Stimulated activated CD8-positive, alpha-beta memory T cell treated with anti-CD3 and anti-CD28 coated beads, Interleukin-12 subunit alpha, Interleukin-12 subunit beta, amount 100 ng/mL, for 1 hour (primary cell): ENCODE data around the gene TRABD2A.
A peak's percentile ranks its signal among the peaks of the same experiment; 100 is the strongest.

ENCODE experiments used
- DNase-seq: peaks from one replicate; pipeline ENCODE4 v3.0.0-alpha.2; 2020; ENCODE audit warnings: low read depth

The TRABD2A gene

GRCh38 chr2:84849271-84849952 lies 31.5 kb downstream of the TRABD2A start:
- peak; percentile 33 for DNase-seq

DNA sequence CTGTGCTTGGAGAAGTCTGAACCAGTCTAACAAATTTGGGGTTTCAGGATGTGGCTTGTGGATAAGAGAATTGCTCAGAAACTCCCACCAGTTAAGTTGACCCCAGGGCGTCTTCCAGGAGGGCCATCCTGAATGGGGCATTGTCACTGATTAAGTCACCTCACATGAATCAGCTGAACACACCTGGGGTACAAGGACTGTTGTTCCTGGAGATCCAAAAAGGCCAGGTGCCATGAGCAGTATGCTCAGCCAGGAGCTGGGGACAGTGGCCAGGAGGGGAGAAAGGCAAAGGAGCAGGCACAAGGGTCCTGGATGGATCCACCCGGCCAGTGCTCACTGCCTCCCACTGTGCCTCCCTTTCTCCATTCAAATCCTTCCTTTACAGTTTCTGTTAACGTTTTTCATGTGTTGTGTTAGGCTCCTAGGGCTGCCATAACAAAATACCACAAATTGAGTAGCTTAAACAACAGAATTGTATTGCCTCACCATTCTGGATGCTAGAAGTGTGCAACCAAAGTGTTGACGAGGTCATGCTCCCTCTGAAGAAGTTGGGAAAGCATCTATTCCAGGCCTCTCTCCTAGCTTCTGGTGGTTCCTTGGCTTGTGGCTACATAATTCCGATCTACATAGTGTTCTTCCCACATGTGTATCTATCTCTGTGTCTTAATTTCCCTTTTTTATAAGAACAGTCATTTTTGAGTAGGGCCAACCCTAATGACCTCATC lies 33.4 kb downstream of the TRABD2A start:
- no peak for DNase-seq

DNA sequence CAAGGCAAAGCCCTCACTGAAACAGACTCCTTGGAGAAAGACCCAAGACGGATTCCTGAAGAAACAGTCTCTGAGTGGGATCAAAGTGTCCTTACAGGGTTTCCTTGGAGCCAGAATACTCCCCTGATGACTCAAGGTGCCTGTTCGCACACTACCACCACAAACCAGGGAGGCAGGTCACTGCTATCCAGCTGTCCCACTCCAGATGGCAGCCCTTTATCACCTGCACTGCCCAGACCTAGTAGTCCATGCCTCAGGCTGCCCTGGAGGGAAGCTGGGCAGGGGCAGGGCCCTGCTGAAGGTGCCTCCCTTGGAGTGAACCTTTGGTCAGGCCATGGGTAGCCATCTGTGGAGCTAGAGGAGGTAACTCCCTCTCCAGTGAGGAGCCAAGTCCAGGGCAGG lies 34.1 kb downstream of the TRABD2A start:
- no peak for DNase-seq

DNA sequence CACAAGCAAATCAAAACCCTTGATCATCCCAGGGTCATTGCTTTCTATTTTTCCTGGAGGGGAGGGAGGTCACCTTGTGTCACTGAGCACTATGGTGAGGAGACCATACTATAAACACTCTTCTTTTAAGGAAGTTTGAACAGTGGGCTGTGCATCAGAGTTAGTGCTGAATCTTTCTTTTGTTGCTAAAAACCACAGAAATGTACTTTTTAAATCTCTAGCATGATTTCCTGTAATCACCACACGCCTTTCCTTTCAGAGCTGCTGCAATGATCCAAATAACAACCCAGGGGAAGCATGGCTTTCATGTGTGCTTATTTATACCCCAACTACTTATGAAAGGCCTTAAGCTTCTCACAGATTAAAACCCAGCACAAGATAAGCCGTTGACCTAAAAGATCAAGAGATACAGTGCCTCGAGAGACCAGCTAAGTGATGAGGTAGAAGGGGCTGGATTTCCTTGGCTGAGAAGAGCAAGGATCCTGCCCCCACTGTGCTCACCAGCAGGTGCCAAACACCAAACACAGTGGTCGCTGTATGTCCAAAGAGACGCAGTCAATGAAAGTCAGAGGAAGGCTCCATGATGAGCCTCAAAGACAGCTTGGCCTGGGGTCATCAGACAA lies 34.7 kb downstream of the TRABD2A start:
- no peak for DNase-seq

- DNase-seq: no peak
These were observed 36.7 kb downstream of the TRABD2A start for GRCh38 chr2:84844141-84844540.

DNA sequence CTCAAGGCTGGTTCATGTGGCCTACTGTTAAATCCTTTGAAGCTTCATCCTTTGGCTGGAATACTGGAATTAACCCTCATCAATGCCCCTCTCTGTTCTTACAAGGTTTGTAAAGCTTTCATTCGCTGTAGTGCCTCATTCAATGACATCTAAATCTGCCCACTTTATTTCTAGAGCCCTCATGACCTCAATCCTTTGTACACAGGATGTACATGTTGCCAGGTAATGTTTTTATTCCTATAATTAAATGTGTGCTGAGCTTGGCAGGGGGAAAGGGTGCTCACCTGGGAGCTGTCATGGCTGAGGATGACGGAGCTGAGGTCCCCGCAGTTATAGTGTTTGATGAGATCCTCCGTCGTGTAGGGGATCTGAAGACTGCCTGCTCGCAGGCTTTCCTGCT lies 39.3 kb downstream of the TRABD2A start:
- DNase-seq: no peak

- no peak for DNase-seq
These were observed 40.6 kb downstream of the TRABD2A start for GRCh38 chr2:84840306-84840705.

GRCh38 chr2:84839851-84840250 lies 41.0 kb downstream of the TRABD2A start:
- DNase-seq: no peak

GRCh38 chr2:84838434-84839145 lies 42.3 kb downstream of the TRABD2A start:
- no peak for DNase-seq

- DNase-seq: no peak
These were observed 44.7 kb downstream of the TRABD2A start for GRCh38 chr2:84836215-84836614.

DNA sequence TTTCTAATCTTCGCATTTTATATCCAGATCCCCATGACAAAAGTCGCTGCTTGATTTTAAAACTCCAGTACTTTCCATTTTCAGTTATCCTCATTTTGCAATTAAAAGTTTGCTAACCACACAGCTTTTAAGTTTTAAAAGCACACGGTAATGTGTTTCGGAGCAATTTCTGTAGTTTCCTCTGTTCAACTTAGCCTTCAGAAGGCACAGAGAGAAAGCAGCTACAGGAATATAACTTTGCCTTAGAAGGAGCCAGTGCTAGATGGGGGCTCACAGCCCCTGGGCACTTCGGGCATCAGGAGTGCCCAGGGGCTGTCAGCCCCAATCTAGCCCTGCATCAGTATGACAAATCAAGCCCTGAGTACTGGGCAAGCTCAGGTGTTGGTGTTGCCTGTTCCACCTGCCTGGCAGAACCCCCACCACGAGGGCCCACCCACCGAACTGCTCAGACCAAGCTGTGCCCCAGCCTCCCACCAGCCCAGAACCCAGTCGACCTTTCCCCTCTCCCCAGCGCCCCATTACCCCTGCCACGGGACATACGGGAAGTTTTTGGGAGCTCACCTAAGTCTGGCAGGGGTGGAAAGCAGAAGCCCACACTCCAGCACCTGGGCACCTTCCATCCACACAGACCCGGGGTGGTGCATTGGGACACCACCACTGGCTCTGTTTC lies 47.3 kb downstream of the TRABD2A start:
- DNase-seq: no peak

GRCh38 chr2:84832772-84833461 lies 48.0 kb downstream of the TRABD2A start:
- DNase-seq: no peak

GRCh38 chr2:84830758-84831500 lies 50.0 kb downstream of the TRABD2A start:
- no peak for DNase-seq

GRCh38 chr2:84830095-84830494 lies 50.8 kb downstream of the TRABD2A start:
- no peak for DNase-seq

DNA sequence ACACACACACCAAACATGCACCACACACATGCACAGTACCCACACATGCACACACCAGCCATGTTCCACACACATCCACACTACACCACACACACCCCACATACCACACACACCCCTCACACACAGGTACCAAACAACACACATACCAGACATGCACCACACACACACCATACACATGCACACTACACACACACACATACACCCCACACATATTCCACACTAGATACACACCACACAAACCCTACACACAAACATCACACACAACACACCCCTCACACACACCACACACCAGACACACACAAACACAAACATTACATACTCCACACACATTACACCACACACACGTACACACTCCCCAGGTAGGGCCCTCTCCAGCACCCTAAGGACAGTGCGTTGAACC lies 51.2 kb downstream of the TRABD2A start:
- DNase-seq: no peak

- DNase-seq: no peak
These were observed 52.8 kb downstream of the TRABD2A start for GRCh38 chr2:84827978-84828575.

DNA sequence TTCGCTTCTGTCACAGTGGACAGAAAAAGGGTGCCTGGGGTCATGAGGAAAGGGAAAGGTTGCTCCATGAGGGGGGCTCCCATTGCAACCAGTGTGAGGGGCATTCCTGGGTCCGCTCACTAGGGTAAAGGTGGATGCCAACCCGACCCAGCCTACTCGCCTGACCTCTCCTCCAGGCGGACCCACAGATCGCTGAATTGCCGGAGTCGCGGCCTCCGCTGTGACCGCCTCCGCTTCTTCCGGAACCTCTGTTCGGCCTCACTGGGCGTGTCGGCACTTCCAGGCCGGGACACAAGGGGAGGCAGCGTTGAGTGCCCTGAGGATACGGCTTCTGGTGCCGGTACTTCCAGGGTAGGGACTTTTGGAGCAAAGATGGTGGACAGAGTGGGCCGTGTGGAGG lies 57.1 kb downstream of the TRABD2A start:
- DNase-seq: no peak

GRCh38 chr2:84823229-84823628 lies 57.7 kb downstream of the TRABD2A start:
- DNase-seq: no peak

DNA sequence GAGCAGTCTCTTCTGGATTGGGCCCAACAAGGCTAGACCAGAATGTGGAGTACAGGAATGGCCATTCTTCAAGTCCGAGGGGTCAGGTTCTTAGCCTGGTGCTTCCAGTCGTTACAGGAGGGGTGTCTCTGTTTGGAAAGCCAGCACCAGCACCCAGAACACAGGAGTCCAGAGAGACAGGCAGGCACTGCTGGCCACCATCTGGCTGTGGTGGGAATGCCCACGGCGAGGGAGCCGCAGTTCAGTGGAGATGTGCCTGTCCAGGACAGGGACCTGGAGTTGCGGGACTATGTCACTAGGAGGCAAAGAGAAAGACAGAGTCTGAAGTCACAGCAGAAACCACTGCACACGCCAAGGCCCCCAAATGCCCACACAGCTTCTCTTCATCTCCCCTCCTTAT lies 59.1 kb downstream of the TRABD2A start:
- no peak for DNase-seq

- no peak for DNase-seq
These were observed 63.6 kb downstream of the TRABD2A start for GRCh38 chr2:84817239-84817655.
